Measurements from ENCODE around the gene DHRS2. TPM values are rescaled to one million over a fixed set of nuclear protein-coding genes. Genes with fewer than 3 reads are reported as not detected.

The DHRS2 gene
- total RNA-seq, 2 experiments from 2014 or later, result not detected

DNA sequence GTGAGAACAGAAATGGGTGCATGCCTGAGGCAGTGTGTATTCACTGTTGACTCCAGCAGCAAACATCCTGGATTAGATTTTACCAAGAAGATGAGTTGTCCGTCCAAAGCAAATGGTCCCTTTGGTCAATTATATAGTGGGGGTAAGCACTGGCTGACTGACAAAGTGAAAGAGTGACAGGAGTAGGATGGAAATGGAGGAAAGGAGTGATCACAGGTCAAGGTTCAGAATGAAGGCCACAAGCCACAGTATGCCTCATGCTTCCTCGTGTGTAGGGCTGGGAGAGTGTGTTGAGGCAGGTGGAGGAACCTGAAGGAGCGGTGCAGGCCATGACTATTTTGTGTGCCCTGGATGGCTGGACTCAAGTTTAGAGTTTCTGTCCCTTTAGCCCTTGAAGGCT lies 14.3 kb downstream of the DHRS2 start:
- TF ChIP-seq EZH2phosphoT487 (IDR thresholded peaks at IDR 0.05; ENCODE audit: borderline replicate concordance, low read depth, low read length) (no peak), CTCF (conservative IDR thresholded peaks at IDR 0.05; ENCODE audit: low read length) (no peak)
- CTCF ChIA-PET (ENCODE audit: unreplicated experiment), result no interaction called here
- Histone ChIP-seq H2AFZ (ENCODE audit: low read length) (no peak overlapping the region), H3K4me2 (ENCODE audit: low read length) (no peak overlapping the region), H3K9me2 (ENCODE audit: insufficient read depth, low read length) (no peaks in the 10 kb centered on the region), H4K20me1 (ENCODE audit: insufficient read depth, low read length) (no peaks in the 10 kb centered on the region), H3K36me3 (ENCODE audit: insufficient read depth, low read length) (no peaks in the 10 kb centered on the region), H3K79me2 (ENCODE audit: insufficient read depth, low read depth, low read length) (no peaks in the 10 kb centered on the region), H3K9me3 (ENCODE audit: low read length) (no peaks in the 10 kb centered on the region), H3K4me1 (ENCODE audit: insufficient read depth, low read length, poor library complexity, severe bottlenecking) (no peaks in the 10 kb centered on the region), H3K27ac (ENCODE audit: low read depth, low read length, poor library complexity, severe bottlenecking) (no peak overlapping the region), H3K4me3 (ENCODE audit: low read depth, low read length, poor library complexity, severe bottlenecking) (no peak overlapping the region)
- no peak for DNase-seq (ENCODE audit: low spot score)
- no TSS peak for BruUV-seq (replicated peaks)
- POLR2A ChIA-PET, result no interaction called here
- intact Hi-C loops (cut with micrococcal nuclease; ENCODE audit: unreplicated experiment), result no loop called here

GRCh38 chr14:23653051-23653450 lies 16.9 kb downstream of the DHRS2 start:
- H3K27ac ChIP-seq (ENCODE audit: low read depth, low read length, poor library complexity, severe bottlenecking), result no peak overlapping the region
- no peak for TF ChIP-seq CTCF (conservative IDR thresholded peaks at IDR 0.05; ENCODE audit: low read length)
- TF ChIP-seq EZH2phosphoT487 (IDR thresholded peaks at IDR 0.05; ENCODE audit: borderline replicate concordance, low read depth, low read length), result no peak
- CTCF ChIA-PET (ENCODE audit: unreplicated experiment), result no interaction called here
- H3K4me1 ChIP-seq (ENCODE audit: insufficient read depth, low read length, poor library complexity, severe bottlenecking), result no peaks in the 10 kb centered on the region
- H3K4me2 ChIP-seq (ENCODE audit: low read length), result no peak overlapping the region
- no peaks in the 10 kb centered on the region for H3K79me2 ChIP-seq (ENCODE audit: insufficient read depth, low read depth, low read length)
- DNase-seq (ENCODE audit: low spot score), result no peak
- POLR2A ChIA-PET, result no interaction called here
- intact Hi-C loops (cut with micrococcal nuclease; ENCODE audit: unreplicated experiment), result no loop called here
- H3K4me3 ChIP-seq (ENCODE audit: low read depth, low read length, poor library complexity, severe bottlenecking), result no peak overlapping the region
- BruUV-seq (replicated peaks), result no TSS peak
- no peak overlapping the region for H2AFZ ChIP-seq (ENCODE audit: low read length)
- H3K9me2 ChIP-seq (ENCODE audit: insufficient read depth, low read length), result no peaks in the 10 kb centered on the region
- H3K36me3 ChIP-seq (ENCODE audit: insufficient read depth, low read length), result no peaks in the 10 kb centered on the region
- no peaks in the 10 kb centered on the region for H3K9me3 ChIP-seq (ENCODE audit: low read length)
- H4K20me1 ChIP-seq (ENCODE audit: insufficient read depth, low read length), result no peaks in the 10 kb centered on the region

- no TSS peak for BruUV-seq (replicated peaks)
- no peak overlapping the region for H3K4me3 ChIP-seq (ENCODE audit: low read depth, low read length, poor library complexity, severe bottlenecking)
- no peaks in the 10 kb centered on the region for H3K4me1 ChIP-seq (ENCODE audit: insufficient read depth, low read length, poor library complexity, severe bottlenecking)
- ChIA-PET POLR2A (no interaction called here), CTCF (ENCODE audit: unreplicated experiment) (no interaction called here)
- H3K4me2 ChIP-seq (ENCODE audit: low read length), result no peak overlapping the region
- H3K9me3 ChIP-seq (ENCODE audit: low read length), result no peaks in the 10 kb centered on the region
- no peak overlapping the region for H2AFZ ChIP-seq (ENCODE audit: low read length)
- TF ChIP-seq CTCF (conservative IDR thresholded peaks at IDR 0.05; ENCODE audit: low read length) (no peak), EZH2phosphoT487 (IDR thresholded peaks at IDR 0.05; ENCODE audit: borderline replicate concordance, low read depth, low read length) (no peak)
- H3K9me2 ChIP-seq (ENCODE audit: insufficient read depth, low read length), result no peaks in the 10 kb centered on the region
- no peaks in the 10 kb centered on the region for H4K20me1 ChIP-seq (ENCODE audit: insufficient read depth, low read length)
- H3K27ac ChIP-seq (ENCODE audit: low read depth, low read length, poor library complexity, severe bottlenecking), result no peak overlapping the region
- intact Hi-C loops (cut with micrococcal nuclease; ENCODE audit: unreplicated experiment), result no loop called here
- DNase-seq (ENCODE audit: low spot score), result no peak
- no peaks in the 10 kb centered on the region for H3K36me3 ChIP-seq (ENCODE audit: insufficient read depth, low read length)
- no peaks in the 10 kb centered on the region for H3K79me2 ChIP-seq (ENCODE audit: insufficient read depth, low read depth, low read length)
Observed at GRCh38 chr14:23654231-23654630, 18.1 kb downstream of the DHRS2 start.

Measured in OCI-LY7 (cell line).